Vagina (tissue), 2 donors: ENCODE data around the gene ELMO3.
A peak's percentile ranks its signal among the peaks of the same experiment; 100 is the strongest.

Experiments
- POLR2AphosphoS5 ChIP-seq, 2 donors: sonication (generic); formaldehyde crosslinking; IDR thresholded peaks; one replicate each; pipeline ENCODE4 v1.9.0; 2017; ENCODE audit warnings: antibody characterized with exemption in 2 of 2, mild to moderate bottlenecking in 2 of 2, low read depth in 1 of 2; ENCODE audit not compliant: insufficient read depth in 1 of 2
- TF ChIP-seq, protein P1 (sequence below), 3 experiments: fragments of 450-650 bp in 2 of 3; fragments of 200-600 bp in 1 of 3; sonication (generic) in 1 of 3; IDR thresholded peaks; one replicate each; pipeline ENCODE4 v1.5.1; 2017 to 2019; ENCODE audit warnings: antibody characterized with exemption in 3 of 3, mild to moderate bottlenecking in 2 of 3, moderate library complexity in 2 of 3

GRCh38 chr16:67246081-67246755 lies 47.3 kb downstream of the ELMO3 start:
- TF ChIP-seq, protein P1, sequence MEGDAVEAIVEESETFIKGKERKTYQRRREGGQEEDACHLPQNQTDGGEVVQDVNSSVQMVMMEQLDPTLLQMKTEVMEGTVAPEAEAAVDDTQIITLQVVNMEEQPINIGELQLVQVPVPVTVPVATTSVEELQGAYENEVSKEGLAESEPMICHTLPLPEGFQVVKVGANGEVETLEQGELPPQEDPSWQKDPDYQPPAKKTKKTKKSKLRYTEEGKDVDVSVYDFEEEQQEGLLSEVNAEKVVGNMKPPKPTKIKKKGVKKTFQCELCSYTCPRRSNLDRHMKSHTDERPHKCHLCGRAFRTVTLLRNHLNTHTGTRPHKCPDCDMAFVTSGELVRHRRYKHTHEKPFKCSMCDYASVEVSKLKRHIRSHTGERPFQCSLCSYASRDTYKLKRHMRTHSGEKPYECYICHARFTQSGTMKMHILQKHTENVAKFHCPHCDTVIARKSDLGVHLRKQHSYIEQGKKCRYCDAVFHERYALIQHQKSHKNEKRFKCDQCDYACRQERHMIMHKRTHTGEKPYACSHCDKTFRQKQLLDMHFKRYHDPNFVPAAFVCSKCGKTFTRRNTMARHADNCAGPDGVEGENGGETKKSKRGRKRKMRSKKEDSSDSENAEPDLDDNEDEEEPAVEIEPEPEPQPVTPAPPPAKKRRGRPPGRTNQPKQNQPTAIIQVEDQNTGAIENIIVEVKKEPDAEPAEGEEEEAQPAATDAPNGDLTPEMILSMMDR (IDR thresholded peaks at IDR 0.05) = peak in 1 of 3 experiments; percentile 19
- TF ChIP-seq POLR2AphosphoS5 (IDR thresholded peaks at IDR 0.05; ENCODE audit: insufficient read depth in 1 of 2, low read depth in 1 of 2) = peak in 1 of 2 donors; percentile 74
